HTR-8/SVneo (cell line): ENCODE data around the gene KMT5B.

Source experiments
- DNase-seq: peaks from one replicate; pipeline ENCODE4 v3.0.0; 2011; ENCODE audit warnings: low spot score, mixed read lengths; ENCODE audit not compliant: insufficient read length
- FAIRE-seq: peaks from 2 replicates; lab custom pipeline; 2011; peaks lifted over from hg19 to GRCh38; lab: Jason Lieb, UNC

Gene KMT5B

DNA sequence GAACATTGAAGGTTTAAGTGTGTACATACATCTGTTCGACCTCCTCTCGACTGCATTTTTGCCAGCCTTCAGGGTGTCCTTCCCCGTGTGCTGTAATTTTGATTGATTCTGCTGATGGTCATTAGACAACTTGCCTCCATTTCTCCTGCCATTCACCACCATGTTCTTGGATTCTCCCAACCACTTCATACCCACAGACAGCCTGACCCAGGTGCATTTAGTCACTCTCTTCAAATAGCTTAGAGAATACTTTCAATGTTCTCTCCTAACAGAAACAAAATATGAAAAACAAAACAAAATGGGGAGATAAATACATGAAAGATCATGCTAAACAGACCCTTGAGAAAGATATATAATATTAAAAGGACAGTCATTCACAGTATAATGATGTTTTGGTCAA is 23.2 kb downstream of the KMT5B start:
- no peak for DNase-seq
- FAIRE-seq = peak; percentile 28

DNA sequence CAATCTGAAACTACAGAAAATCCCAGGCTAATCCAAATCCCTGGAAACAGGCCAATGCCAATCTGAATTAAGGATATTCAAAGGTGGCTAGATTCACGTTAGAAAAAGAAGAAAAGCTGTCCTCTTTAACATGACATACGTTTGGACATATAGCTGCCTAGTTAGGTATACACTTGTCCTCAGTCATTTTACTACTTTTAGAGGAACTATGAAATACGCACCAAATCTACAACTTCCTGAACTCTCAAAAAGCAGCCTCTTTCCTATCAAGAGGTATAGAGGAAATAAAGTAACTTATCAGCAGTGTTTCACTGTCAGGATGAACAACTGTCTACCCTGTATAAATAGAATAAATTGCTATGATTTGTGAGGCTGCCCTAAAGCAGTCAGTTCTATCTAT is 24.0 kb downstream of the KMT5B start:
- DNase-seq (no peak), FAIRE-seq (no peak)

GRCh38 chr11:68186061-68186460 is 27.0 kb downstream of the KMT5B start:
- FAIRE-seq (no peak), DNase-seq (no peak)

GRCh38 chr11:68181719-68182451 is 31.2 kb downstream of the KMT5B start:
- DNase-seq = no peak
- no peak for FAIRE-seq

GRCh38 chr11:68179847-68180246 is 33.2 kb downstream of the KMT5B start:
- FAIRE-seq (no peak), DNase-seq (no peak)

- no peak for DNase-seq
- peak; percentile 69 for FAIRE-seq
Measured at GRCh38 chr11:68177877-68178276, 35.2 kb downstream of the KMT5B start.

DNA sequence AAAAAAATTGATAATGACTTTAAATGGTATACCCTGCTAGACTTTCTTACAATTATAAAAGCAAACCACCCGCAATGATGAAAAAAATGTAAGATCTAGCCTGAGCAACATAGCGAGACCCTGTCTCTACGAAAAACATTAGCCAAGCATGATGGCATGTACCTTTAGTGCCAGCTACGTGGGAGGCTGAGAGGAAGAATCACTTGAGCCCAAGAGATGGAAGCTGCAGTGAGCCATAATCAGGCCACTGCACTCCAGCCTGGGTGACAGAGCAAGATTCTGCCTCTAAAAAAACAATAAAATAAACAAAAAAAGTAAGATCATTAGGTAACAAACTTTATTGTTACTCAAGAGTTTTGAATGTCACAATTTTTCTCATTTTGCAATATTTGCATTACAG is 39.2 kb downstream of the KMT5B start:
- FAIRE-seq = peak; percentile 74
- DNase-seq = no peak

DNA sequence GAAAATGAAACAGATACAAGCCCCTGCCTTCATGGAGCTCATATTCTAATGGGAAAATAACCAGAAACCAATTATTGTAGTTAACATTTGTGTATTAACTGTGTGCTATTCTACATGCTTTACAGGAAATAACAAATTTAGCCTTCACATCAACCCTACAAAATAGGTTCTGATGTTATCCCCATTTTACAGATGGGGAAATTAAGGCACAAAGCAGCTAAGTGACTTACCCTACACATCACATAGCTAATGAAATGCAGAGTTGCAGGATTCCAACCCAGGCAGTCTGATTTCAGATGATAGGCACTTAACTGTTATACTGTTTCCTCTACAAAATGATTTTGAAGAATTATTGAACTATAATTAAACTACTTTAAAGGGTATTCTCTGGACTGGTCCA is 43.7 kb downstream of the KMT5B start:
- FAIRE-seq = no peak

GRCh38 chr11:68168694-68169093 is 44.4 kb downstream of the KMT5B start:
- FAIRE-seq = no peak
- DNase-seq = no peak

More for the DNA sequence above, 43.7 kb downstream of the KMT5B start:
- no peak for DNase-seq

- DNase-seq = no peak
- no peak for FAIRE-seq
Measured at GRCh38 chr11:68167474-68167873, 45.6 kb downstream of the KMT5B start.

GRCh38 chr11:68166969-68167368 is 46.1 kb downstream of the KMT5B start:
- FAIRE-seq (no peak), DNase-seq (no peak)

GRCh38 chr11:68165601-68166000 is 47.5 kb downstream of the KMT5B start:
- no peak for FAIRE-seq
- no peak for DNase-seq

DNA sequence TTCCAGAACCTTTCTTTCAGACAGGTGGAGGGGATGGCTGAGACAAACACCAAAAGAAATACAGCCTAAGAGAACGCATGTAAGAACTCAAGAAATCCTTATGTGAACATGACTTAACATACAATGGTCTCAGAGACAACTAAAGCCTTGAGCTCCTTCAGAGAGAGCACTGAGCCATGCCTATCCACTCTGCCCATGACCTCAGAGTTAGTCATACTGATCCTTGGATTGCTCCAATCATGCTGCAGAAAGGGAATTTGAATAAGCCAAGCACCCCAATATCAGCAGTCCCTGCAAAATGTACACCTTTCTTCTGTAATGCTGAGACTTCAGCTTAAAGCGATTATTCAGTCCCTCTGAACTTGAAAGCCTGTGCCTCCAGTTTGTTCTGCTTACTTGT is 48.7 kb downstream of the KMT5B start:
- FAIRE-seq (no peak), DNase-seq (peak; percentile 29)

- no peak for DNase-seq
- no peak for FAIRE-seq
Measured at GRCh38 chr11:68163691-68164090, 49.4 kb downstream of the KMT5B start.

DNA sequence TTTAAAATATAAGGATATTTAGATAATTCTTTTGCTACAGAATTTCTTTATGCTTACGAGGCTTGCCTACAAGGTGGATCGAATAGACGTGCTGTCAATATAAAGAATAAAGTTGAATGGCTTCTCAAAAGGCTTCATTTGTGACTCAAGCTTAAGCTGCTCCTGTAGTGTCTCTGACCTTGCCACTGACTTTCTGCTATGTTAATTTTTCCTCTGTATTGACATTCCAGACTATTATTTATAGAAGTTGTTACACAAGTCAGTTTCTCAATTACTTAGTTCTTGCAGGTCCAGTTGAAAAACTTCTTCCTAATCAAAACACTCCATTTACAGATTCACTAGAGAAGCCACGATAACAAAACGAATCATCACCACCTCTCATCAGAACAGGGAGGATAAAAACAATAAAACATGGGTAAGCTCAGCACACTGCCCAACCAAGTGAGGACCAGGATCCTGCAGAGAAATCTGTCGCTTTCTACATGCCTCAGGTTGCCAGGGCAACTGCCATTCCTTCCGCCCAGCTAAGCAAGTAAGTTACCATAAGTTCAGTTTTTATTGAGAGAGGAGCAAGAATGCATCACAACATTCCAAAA is 52.9 kb downstream of the KMT5B start:
- FAIRE-seq = no peak
- no peak for DNase-seq

DNA sequence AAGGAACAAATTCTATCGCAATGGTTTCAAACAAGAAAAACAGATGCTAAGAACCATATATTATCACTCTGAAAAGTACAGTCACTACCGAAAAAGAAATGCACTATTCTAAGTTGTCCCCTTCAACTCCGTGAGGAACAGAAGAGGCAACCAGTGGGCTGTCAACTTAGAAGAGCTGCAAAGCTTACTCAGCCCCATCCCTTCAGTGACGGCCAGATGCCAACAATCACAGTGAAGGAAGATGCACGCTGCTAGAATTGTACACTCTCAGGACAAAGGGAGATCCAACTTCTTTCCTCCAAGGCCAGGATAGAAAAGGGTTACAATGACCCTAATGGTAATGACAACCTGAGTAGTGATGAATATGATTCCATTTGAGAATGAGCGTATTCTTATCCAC is 53.4 kb downstream of the KMT5B start:
- no peak for DNase-seq
- FAIRE-seq = peak; percentile 33

DNA sequence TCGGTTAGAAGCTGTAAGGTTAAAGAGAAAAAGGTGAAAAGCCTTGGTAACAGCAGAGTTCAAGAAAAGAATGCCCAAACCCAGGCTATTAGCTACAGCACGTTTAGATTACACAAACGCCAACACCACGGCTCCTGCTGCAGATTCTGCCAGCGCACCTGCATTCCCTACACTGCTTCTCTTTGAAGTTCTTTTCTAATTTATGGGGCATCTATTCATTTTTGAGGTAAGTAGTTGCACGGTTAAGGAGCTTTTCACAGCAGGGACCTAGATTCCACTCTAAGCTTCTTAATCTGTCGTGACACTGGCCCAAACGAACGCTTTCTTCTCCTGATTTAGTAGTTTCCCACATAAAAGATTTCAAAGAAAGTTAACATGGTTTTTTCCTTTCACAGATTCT is 53.9 kb downstream of the KMT5B start:
- FAIRE-seq = no peak
- no peak for DNase-seq

DNA sequence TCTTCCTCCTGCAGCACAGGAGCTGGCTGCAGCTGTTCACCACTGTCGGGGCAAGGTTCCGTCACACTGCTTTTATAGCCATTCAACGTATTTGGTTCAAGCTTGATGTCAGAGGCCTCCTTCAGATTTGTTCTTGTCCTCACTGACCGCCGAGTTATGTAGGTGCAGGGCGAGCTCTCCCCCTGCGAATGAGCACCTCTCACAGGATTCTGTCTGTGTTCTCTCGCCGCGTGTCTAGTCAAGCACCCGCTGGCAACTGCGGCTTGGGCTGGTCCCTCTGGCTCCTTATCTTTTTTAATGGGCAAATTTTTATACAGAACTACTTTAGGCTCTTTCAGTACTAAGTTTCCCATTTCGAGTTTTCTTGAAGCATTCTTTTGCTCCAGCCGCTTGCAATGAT is 54.5 kb downstream of the KMT5B start:
- DNase-seq (no peak), FAIRE-seq (no peak)

GRCh38 chr11:68153742-68154141 is 59.4 kb downstream of the KMT5B start:
- DNase-seq (no peak), FAIRE-seq (no peak)

- no peak for FAIRE-seq
- DNase-seq = peak; percentile 57
Measured at GRCh38 chr11:68150037-68150436, 63.1 kb downstream of the KMT5B start.

- FAIRE-seq (no peak), DNase-seq (no peak)
Measured at GRCh38 chr11:68149417-68149816, 63.7 kb downstream of the KMT5B start.

- DNase-seq (no peak), FAIRE-seq (no peak)
Measured at GRCh38 chr11:68148879-68149278, 64.2 kb downstream of the KMT5B start.
